AG09309 (cell line): ENCODE measurements around the gene MYO7A.

Experiments used
- DNase-seq: peaks from one replicate; pipeline ENCODE4 v3.0.0-alpha.2; 2010; ENCODE audit warnings: low read depth
- H3K4me3 ChIP-seq: 2 replicates; pipeline ENCODE4 v1.5.1; 2011; ENCODE audit warnings: mild to moderate bottlenecking, low read depth, low read length, moderate library complexity; ENCODE audit not compliant: control insufficient read depth
- TF ChIP-seq, protein P1 (sequence below): IDR thresholded peaks from 2 replicates; pipeline ENCODE4 v1.5.1; 2011; ENCODE audit warnings: mild to moderate bottlenecking, low read depth, low read length, inconsistent platforms; ENCODE audit not compliant: insufficient read depth, control insufficient read depth; ENCODE audit errors: missing control alignments

Gene MYO7A

DNA sequence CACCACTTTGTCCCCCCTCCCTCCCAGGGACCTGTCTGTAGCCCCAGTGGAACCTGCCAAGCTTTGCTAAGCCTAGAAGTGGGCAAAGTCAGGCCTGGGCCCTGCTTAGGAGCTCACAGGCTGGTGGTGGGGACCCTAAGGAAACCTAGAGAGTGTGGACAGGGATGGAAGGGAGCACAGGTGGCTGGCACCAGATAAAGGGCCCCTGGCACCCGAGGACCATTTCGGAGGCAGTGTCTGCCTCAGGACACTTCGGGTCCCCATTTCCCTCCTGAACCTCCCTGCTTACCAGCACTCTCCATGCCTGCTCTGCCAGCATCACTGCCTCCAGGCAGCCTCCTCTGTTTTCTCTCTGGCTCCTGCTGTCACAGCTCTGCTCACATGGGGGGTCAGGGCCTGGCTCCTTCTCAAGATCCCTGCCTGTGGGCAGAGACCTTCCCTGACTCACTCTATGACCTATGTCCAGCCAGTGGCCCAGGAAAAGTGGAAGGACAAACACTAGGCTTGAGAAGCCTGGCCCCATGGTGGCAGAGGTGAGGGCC is 39.0 kb upstream of the MYO7A start:
- DNase-seq, result no peak
- no peak overlapping the region for H3K4me3 ChIP-seq
- TF ChIP-seq, protein P1, sequence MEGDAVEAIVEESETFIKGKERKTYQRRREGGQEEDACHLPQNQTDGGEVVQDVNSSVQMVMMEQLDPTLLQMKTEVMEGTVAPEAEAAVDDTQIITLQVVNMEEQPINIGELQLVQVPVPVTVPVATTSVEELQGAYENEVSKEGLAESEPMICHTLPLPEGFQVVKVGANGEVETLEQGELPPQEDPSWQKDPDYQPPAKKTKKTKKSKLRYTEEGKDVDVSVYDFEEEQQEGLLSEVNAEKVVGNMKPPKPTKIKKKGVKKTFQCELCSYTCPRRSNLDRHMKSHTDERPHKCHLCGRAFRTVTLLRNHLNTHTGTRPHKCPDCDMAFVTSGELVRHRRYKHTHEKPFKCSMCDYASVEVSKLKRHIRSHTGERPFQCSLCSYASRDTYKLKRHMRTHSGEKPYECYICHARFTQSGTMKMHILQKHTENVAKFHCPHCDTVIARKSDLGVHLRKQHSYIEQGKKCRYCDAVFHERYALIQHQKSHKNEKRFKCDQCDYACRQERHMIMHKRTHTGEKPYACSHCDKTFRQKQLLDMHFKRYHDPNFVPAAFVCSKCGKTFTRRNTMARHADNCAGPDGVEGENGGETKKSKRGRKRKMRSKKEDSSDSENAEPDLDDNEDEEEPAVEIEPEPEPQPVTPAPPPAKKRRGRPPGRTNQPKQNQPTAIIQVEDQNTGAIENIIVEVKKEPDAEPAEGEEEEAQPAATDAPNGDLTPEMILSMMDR, result no peak

DNA sequence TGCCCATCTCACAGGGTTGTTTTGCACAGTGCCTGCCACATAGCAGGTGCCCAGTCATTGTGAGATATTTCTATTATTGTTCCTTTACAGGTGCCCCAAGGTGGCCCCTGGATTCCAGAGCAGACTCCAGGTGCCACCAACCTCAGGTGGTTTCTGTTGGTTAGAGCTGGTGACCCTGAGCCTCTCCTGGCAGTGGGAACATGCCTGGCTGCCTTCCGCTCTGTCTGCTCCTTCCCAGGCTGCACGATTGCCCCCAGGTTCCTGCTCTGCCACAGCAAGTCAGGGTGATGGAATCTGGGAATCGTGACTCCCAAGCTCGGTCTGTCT is 38.0 kb upstream of the MYO7A start:
- DNase-seq, result no peak
- TF ChIP-seq, protein P1, result no peak
- H3K4me3 ChIP-seq, result no peak overlapping the region

DNA sequence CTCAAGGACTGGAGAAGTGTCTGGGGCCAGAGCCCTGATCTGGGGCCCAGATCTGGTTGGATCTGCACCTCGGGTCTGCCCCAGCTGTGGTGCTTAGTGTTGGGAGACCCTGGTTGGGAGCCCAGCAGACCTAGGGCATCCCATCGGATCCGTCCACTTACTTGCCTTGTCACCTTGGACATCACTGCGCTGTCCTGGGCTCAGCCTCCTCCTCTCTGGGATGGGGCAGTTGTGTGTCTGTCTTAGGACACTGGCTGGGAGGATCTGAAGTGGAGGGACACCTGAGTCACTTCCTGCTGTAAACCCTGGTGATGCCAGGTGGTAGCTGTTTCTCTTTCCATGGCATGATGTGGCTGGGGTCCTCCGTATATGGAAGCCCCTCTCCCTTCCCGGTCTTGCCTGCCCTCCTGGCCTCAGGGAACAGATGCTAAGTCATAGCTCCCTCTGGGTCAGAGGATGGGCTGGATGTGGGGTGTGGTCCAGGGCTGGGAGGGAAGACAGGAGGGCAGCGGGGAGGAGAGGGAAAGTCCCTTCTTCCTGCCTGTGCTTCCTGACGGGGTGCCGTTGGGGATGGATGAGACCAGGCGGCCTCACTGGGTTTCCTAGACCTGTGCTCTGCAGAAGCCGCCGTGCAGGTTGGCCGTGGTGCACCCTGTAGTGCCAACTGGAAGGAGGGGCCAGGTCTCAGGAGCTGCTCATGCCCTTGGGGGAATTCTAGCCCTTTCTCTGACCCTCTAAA is 37.5 kb upstream of the MYO7A start:
- TF ChIP-seq, protein P1, result no peak
- DNase-seq, result no peak
- no peak overlapping the region for H3K4me3 ChIP-seq

DNA sequence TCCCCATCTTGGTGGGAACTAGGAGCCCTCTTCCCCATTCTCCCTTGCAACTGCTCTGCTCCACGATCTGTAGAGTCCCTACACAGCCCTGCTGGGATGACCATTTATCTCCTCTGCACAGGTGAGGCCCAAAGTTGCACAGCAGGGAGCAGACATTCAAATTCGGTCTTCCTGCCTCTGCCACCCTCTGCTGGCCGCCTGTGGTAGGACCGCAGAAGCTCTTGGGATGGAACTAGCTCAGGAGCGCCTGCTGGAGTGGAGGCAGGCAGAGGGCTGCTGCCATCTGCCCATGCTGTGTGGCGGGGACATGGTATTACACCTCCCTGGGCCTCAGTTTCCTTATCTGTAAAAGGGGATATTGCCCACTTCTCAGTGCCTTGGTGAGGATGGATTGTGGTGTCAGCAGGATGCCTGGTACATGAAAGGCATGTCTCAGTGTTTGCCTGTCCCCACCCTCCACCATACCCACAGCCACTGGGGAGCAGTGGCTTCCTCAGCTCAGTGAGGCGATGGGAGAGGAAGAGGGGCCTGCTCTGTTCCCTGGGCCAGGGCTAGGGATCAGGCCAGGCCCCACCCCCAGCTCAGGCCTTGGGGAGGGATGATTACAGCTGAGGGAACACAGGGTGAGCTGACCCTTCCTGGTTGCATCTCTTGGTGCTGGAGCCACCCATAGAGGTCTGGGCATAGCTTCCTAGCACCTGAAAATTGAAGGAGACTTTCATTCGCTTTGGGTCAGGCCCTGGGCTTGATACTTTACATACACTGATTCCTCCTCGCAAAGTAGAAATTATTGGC is 36.7 kb upstream of the MYO7A start:
- DNase-seq, result no peak
- no peak overlapping the region for H3K4me3 ChIP-seq
- TF ChIP-seq, protein P1, result peak; percentile 96

DNA sequence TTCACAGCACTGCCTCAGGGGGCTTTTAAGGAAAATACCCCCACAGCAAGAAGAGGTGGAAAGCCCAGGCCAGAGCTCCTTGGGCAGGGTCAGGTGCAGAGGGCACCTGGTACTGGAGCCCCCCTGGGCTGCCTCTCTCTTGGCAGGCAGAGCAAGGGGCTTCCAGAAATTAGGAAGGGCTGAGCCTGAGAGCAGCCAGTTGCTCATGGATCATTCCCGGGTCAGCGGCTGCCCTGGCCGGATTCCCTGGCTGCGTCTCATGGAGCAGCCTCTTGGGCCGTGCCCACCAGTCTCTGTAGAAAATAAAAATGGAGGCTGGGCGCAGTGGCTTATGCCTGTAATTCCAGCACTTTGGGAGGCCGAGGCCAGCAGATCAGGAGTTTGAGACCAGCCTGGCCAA is 35.7 kb upstream of the MYO7A start:
- no peak overlapping the region for H3K4me3 ChIP-seq
- TF ChIP-seq, protein P1, result no peak

DNA sequence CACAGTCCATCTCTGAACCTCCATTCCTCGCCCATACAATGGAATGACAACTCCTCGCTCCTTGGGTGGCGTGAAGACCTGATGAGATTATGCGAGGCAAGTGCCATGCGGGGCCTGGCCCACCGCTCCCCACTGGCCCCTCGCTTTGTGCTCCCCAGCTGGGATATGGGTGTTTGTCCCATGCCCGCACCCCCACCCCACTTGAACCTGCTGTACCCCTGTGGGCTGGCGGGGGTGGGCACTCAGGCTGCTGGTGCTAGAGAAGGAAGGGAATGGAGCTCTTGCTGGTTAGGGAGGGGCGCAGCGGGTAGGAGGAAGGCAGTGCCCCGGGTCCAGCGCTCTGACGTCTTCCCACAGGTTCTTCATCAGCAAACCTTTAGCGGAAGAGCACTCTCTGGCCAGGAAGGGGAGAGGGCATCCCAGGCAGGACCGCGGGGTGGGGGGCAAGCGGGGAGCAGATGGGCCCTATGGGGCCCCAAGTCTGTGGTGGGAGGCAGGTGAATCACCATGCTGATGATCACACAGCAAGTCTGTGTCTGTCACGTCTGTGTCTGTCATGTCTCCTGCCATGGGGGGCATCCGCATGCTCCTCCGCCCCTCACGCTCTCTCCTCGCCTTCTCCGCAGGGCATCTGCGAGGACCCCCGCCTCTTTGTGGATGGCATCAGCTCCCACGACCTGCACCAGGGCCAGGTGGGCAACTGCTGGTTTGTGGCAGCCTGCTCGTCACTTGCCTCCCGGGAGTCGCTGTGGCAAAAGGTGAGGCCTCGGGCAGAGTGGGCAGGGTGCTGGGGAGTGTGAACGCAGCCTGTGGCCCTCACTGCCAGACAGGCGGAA is 34.8 kb upstream of the MYO7A start:
- H3K4me3 ChIP-seq, result no peak overlapping the region
- TF ChIP-seq, protein P1, result no peak
- no peak for DNase-seq

More for the DNA sequence above, 35.7 kb upstream of the MYO7A start:
- no peak for DNase-seq
